Mononuclear cell (primary cell): ENCODE results near the gene ZBTB49. TPM values are rescaled to one million over a fixed set of nuclear protein-coding genes. Genes with fewer than 3 reads are reported as not detected.
A peak's percentile ranks its signal among the peaks of the same experiment; 100 is the strongest.
"Not testable (repeated sequence)": the region's sequence is repeated elsewhere in the genome, so short reads cannot be mapped to it uniquely, and the experiment has no call there.

ENCODE experiments used
- H3K27me3 ChIP-seq: 2 replicates; pipeline ENCODE4 v1.6.0; 2011; ENCODE audit warnings: low read length, control low read depth; ENCODE audit not compliant: insufficient read depth
- H3K4me1 ChIP-seq: 2 replicates; pipeline ENCODE4 v1.5.1; 2011; ENCODE audit warnings: mild to moderate bottlenecking, low read length, control low read depth; ENCODE audit not compliant: insufficient read depth
- H3K4me3 ChIP-seq: 2 replicates; pipeline ENCODE4 v1.5.1; 2011; ENCODE audit warnings: mild to moderate bottlenecking, low read length, moderate library complexity
- H3K9me3 ChIP-seq: 2 replicates; pipeline ENCODE4 v1.5.1; 2011; ENCODE audit warnings: low read depth, mild to moderate bottlenecking, control low read depth, low read length
- total RNA-seq: library from RNA; depleted of rRNA; stranded (reverse); fragments of >200 nt; gene quantifications from one replicate; pipeline ENCODE4 v1.2.3, GENCODE V29; 2012

Gene ZBTB49, protein sequence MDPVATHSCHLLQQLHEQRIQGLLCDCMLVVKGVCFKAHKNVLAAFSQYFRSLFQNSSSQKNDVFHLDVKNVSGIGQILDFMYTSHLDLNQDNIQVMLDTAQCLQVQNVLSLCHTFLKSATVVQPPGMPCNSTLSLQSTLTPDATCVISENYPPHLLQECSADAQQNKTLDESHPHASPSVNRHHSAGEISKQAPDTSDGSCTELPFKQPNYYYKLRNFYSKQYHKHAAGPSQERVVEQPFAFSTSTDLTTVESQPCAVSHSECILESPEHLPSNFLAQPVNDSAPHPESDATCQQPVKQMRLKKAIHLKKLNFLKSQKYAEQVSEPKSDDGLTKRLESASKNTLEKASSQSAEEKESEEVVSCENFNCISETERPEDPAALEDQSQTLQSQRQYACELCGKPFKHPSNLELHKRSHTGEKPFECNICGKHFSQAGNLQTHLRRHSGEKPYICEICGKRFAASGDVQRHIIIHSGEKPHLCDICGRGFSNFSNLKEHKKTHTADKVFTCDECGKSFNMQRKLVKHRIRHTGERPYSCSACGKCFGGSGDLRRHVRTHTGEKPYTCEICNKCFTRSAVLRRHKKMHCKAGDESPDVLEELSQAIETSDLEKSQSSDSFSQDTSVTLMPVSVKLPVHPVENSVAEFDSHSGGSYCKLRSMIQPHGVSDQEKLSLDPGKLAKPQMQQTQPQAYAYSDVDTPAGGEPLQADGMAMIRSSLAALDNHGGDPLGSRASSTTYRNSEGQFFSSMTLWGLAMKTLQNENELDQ
- total RNA-seq = 19.1 TPM

DNA sequence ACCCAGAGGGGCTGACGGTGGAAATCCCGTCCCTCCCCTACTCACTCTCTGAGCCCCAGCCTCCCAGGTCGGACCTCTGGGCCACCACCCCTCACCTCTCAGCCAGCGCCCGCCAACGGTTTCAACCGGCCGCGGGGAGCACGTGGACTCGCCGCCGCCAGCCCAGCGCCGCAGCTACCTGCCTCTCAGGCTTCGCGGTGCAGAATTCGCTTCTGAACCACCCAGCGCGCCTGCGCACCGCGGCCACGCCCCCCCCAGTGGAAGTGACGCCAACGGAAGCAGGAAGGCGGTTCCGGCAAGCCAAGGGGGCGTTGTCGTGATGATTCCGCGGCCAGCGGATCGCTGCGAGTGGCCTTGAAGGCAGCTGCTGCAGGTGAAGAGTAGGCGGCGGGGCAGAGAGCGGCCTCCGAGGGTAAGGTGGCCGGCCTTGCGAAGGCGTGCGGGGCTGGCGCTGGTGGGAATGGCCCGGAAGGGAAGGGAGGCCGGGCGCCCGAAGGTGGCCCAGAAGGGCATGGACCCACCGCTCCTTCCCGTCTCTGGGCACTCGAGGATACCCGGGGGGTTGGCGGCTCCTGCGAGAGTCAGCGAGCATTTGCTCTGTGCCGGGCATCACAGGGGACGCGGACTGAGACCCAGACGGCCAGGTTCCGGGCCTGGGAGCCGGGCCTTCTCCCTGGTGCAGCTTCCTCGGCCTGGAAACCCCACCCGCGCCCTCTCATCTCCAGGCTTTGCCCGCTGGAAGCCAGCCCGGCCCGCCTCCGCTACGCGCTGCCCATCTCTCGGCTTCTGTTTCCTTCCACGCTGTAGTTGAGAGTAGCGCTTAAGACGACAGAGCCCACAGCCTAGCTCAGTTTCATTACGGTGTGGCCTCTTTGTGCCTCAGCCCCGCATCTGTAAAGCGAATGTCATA lies at the start of gene ZBTB49, which contains the start of gene LYAR:
ZBTB49 (plus strand) TSS at position 311 of the 910 bp plus-strand sequence. CDS start 9,695 bp downstream, outside the sequence.
LYAR (minus strand) TSS at position 214 of the 910 bp plus-strand sequence. CDS start 6,412 bp downstream, outside the sequence.
- H3K4me3 ChIP-seq = peak within 1 kb of the TSS; percentile 95
- peaks cover 28% of the 10 kb centered on the region for H3K4me1 ChIP-seq
- H3K27me3 ChIP-seq = no peaks in the 10 kb centered on the region
- no peaks in the 10 kb centered on the region for H3K9me3 ChIP-seq

DNA sequence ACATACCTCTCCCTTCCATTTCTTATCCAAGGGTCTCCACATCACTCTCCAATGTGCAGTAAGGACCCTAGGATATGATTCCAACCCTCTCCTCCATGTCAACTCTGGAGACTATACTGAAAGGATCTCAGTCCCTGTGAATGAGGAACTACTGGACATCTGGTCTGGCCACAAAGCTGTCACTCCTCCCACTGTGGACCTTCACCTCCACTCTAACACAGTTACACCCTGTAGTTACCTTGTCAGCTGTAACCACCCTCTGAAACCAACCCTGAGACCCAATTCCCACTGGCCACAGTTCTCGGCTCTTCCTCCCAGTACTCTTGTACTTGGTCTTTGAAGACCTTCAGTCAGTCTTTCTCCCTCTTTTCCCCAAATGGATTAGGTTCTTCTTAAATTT lies 44.9 kb upstream of the ZBTB49 start:
- Histone ChIP-seq H3K27me3 (no peaks in the 10 kb centered on the region), H3K4me3 (no peak overlapping the region), H3K4me1 (peaks cover 20% of the 10 kb centered on the region), H3K9me3 (no peaks in the 10 kb centered on the region)

DNA sequence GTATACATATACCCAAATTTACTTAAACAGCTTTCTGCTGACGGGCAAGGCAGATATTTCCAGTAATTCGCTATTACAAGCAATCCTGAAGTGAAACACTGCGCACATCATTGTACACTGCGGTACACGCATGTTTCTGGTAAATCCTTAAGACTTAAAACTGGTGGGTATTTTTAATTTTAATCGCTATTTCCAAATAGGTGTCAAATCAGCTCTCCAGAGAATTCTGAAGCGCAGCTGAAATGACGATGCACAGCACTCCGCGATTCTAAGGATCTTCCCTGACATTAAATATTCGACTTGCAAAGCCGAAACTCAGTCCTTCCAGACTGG lies 42.4 kb upstream of the ZBTB49 start:
- no peaks in the 10 kb centered on the region for H3K27me3 ChIP-seq
- H3K9me3 ChIP-seq = no peaks in the 10 kb centered on the region
- peak overlapping the region; percentile 80 for H3K4me3 ChIP-seq
- peaks cover 20% of the 10 kb centered on the region for H3K4me1 ChIP-seq

DNA sequence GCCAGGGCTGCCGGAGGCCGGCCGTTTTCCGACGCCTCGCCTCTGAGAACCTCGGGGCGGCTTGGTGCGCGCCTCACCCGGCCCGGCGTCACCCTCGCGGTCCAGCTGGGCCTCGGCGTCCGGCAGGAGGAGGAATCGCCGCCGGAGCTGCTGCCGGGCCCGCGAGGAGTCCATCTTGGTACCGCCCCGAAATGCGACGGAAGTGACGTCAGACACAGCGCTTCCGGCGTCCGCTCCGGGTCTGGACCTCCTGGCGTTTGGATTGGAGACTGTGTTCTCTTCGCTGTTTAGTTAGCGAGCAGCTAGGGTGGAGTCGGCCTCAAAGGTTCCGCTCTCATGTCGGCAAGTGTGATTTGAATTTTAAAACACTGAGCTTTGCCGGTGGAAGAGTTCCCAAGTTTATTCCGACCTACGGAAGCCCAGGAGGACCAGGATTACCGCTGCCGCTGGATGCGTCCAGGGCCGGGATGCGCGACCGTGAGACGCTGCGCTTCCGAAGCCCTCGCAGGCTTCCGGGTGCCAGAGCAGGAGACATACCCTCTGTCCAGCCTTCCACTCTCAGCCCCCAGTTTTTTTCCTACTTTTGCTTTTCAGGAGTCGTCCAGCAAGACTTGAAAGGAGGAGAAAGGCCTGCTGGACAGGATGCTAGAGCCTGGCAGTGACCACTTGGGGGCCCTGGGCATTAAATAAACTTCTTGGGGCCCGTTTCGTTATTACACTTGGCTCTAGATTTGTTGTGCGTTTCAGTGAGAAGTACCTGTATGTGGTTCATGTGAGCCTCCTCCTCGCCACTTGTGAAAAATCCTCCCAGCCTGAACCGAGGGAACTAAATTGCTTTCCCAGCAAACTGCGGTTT lies 41.8 kb upstream of the ZBTB49 start, which contains the start of gene TMEM128:
TMEM128 (minus strand) TSS at position 195 of the 856 bp plus-strand sequence; CDS start at position 174, 21 bp downstream.
- Histone ChIP-seq H3K27me3 (no peaks in the 10 kb centered on the region), H3K4me1 (peaks cover 20% of the 10 kb centered on the region), H3K4me3 (peak within 1 kb of the TSS; percentile 80), H3K9me3 (no peaks in the 10 kb centered on the region)

DNA sequence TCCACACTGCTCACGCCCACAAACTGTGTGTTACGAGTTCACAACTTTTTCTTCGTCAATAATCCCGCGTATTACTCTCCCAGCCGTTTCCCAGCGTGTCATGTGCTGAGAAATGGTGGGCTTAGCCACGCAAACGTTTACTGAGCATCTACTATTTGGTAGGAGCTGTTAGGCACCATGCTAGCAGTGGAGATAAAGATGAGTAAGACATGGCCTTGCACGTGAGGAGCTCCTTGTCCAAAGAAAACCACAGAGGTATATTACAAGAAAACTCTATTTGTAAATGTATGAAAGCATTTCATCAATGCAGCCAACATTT lies 41.2 kb upstream of the ZBTB49 start:
- H3K4me1 ChIP-seq = peaks cover 20% of the 10 kb centered on the region
- H3K4me3 ChIP-seq = peak overlapping the region; percentile 80
- H3K27me3 ChIP-seq = no peaks in the 10 kb centered on the region
- H3K9me3 ChIP-seq = no peaks in the 10 kb centered on the region

DNA sequence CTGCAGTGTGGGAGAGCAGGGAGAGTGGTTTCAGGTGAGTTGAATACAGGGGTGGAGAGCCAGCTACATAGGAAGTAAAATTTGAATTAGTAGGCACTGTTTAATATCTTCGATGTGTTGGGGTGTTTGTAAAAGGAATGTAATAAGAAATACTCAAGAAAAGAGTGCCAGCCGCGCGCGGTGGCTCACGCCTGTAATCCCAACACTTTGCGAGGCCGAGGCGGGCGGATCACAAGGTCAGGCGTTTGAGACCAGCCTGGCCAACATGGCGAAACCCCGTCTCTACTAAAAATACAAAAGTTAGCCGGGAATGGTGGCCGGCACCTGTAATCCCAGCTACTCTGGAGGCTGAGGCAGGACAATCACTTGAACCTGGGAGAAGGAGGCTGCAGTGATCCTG lies 40.7 kb upstream of the ZBTB49 start:
- peaks cover 20% of the 10 kb centered on the region for H3K4me1 ChIP-seq
- H3K9me3 ChIP-seq, H3K4me3 ChIP-seq, H3K27me3 ChIP-seq: not testable (repeated sequence)

DNA sequence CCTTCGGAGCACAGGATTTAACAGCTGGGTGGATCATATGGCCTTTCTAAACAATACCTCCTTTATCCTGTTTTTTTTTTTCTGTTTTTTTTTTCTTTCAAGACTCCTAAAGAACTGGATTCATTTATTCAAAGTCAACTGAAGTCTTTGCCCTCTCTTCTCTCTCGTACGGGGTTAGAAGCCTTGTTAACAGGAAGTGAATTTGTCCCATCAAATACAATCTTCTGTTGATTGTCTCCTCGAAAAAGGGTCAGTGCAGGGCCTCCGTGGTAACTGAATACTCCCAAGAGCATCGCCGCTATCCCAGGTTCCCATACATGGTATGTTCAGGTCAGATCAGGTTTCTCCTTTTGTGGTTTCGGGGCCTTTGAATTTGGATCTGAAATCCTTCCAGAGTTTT lies 40.2 kb upstream of the ZBTB49 start:
- H3K4me3 ChIP-seq = no peak overlapping the region

DNA sequence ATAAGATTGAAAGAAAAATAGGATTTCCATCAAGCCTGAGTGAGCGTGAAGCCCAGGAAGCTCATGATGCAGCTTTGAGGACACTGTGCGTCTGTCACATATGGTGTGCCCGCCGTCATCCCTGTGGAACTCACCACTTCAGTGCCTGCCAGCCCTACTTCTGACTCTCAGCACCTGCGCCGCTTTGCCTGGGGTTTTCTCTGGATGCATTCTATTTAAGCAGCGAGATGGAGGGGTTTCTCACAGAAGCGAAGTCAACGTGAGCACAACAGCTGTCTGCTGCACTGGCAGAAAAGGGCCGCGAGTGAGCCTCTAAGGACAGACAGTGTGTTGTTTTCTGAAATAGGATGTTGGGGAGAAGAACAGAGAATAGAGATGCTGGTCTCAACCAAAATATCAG lies 35.9 kb upstream of the ZBTB49 start:
- H3K4me3 ChIP-seq = no peak overlapping the region
- H3K9me3 ChIP-seq = no peaks in the 10 kb centered on the region
- H3K4me1 ChIP-seq = no peaks in the 10 kb centered on the region
- no peaks in the 10 kb centered on the region for H3K27me3 ChIP-seq

More for the DNA sequence above, 40.2 kb upstream of the ZBTB49 start:
- H3K27me3 ChIP-seq = no peaks in the 10 kb centered on the region
- H3K9me3 ChIP-seq = no peaks in the 10 kb centered on the region
- H3K4me1 ChIP-seq = peaks cover 20% of the 10 kb centered on the region

DNA sequence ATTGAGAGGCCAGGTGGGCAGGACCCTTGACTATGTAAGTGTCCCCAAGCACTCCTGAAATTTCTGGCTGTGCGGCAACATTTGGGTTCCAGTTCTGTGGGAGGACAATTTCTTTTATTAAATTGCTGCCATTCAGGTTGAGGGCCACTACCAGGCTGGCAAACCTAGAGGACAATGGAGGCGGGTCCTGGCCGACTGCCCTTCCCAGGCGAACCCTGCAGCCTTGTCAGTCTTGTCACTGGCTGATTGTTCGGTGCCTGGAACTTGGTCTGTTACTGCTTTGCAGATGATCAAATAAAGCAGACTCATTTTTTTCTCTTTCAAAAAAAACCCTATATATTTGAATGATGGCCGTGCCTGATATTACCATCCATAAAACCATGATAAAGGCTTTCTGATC lies 35.4 kb upstream of the ZBTB49 start:
- no peaks in the 10 kb centered on the region for H3K9me3 ChIP-seq
- no peaks in the 10 kb centered on the region for H3K27me3 ChIP-seq
- no peaks in the 10 kb centered on the region for H3K4me1 ChIP-seq
- H3K4me3 ChIP-seq = no peak overlapping the region

DNA sequence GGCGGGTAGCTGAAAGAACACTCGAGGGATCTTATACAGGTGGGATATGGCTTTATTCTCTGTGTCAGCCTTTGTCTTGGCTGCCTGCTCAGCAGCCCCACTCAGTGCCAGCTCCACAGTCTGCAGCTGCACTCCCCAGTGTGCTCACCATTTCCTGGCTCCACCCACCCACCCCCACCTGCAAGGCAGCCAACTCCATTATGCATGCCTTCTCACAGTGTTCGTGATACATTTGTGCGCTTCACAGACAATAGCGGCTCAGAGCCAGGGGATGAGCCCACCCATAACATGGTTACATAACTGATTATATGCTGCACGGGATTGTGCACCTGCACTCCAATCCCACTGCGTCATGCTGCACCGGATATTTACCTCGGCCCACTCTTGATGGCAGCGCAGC lies 33.3 kb upstream of the ZBTB49 start:
- no peaks in the 10 kb centered on the region for H3K27me3 ChIP-seq
- no peaks in the 10 kb centered on the region for H3K4me1 ChIP-seq
- H3K9me3 ChIP-seq = no peaks in the 10 kb centered on the region
- no peak overlapping the region for H3K4me3 ChIP-seq

DNA sequence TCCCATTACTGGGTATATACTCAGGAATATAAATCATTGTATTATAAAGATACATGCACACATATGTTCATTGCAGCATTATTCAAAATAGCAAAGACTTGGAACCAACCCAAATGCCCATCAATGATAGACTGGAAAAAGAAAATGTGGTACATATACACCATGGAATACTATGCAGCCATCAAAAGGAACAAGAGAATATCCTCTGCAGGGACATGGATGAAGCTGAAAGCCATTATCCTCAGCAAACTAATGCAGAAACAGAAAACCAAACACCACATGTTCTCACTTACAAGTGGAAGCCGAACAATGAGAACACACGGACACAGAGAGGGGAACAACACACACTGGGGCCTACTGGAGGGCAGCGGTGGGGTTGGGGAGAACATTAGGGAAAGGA lies 32.3 kb upstream of the ZBTB49 start:
- not testable (repeated sequence) for H3K4me1 ChIP-seq, H3K27me3 ChIP-seq

DNA sequence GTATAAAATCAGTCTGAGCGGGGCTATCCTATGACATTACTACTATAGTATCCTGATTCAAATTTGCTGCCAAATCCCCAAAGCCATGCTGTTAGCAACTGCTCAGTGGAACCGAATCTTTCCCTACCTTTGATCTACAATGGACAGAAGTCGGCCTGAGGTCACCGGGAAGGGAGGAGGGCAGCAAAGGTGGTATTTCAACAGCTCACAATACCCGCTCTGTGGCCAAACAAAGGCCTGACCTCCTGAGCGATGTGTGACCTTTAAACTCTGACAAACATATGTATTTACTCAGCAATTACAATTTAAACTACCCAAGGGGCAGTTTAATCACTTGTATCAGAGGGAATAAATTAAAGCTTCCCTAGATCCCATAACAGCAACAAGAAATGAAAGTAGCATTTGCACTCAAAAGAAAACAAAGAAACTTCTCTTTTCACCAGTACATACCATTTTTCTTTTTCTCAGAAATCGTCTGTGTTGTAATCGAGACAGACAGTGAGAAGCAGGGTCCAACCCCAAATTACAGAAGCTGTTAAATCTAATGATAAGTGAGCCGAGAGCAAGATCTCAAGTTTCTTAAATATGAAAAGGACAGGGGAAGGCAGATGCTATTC lies 30.5 kb upstream of the ZBTB49 start:
- Histone ChIP-seq H3K4me3 (no peak overlapping the region), H3K4me1 (no peaks in the 10 kb centered on the region)

More for the DNA sequence above, 32.3 kb upstream of the ZBTB49 start:
- not testable (repeated sequence) for H3K9me3 ChIP-seq, H3K4me3 ChIP-seq

DNA sequence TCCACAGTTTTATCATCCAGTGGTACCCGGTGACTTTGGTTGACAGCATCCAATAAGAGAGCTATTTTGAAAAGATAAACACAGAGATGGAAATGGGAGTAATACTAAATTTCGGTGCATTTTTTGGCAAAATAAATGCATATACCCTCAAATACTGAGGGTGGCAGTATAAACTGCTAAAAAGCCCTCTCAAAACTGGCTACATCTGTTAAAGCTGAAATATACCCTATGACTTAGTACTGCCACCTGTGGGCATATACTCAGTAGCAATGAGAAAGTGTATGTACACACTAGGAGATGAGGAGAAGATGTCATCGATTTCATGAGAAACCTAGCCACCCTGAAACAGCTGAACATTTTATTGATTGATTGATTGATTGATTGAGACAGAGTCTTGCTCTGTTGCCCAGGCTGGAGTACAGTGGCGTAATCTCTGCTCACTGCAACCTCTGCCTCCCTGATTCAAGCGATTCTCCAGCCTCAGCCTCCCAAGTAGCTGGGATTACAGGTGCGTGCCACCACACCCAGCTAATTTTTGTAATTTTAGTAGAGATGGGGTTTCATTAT lies 29.8 kb upstream of the ZBTB49 start:
- H3K4me3 ChIP-seq = no peak overlapping the region
- no peaks in the 10 kb centered on the region for H3K4me1 ChIP-seq
- no peaks in the 10 kb centered on the region for H3K9me3 ChIP-seq
- H3K27me3 ChIP-seq = no peaks in the 10 kb centered on the region

More for the DNA sequence above, 30.5 kb upstream of the ZBTB49 start:
- Histone ChIP-seq H3K27me3 (no peaks in the 10 kb centered on the region), H3K9me3 (no peaks in the 10 kb centered on the region)
